Transverse colon (tissue), 4 donors: ENCODE results near the gene FOXP1. TPM values are rescaled to one million over a fixed set of nuclear protein-coding genes. Genes with fewer than 3 reads are reported as not detected.

Experiments
- DNase-seq: peaks from one replicate; pipeline ENCODE4 v3.0.0-alpha.2; 2019
- H3K27ac ChIP-seq, 4 donors: fragments of 200-600 bp; sonication (generic); 2 replicates each; pipeline ENCODE4 v1.5.1; 2016 to 2018; ENCODE audit warnings: inconsistent platforms in 4 of 4
- H3K27me3 ChIP-seq: fragments of 200-600 bp; sonication (generic); 2 replicates; pipeline ENCODE4 v1.5.1; 2017; ENCODE audit warnings: inconsistent platforms
- H3K36me3 ChIP-seq, 4 donors: fragments of 200-600 bp; sonication (generic); 2 replicates each; pipeline ENCODE4 v1.5.1; 2017 to 2019; ENCODE audit warnings: inconsistent platforms in 4 of 4
- H3K4me1 ChIP-seq, 4 donors: fragments of 200-600 bp; sonication (generic); 2 replicates each; pipeline ENCODE4 v1.5.1; 2017 to 2020; ENCODE audit warnings: inconsistent platforms in 4 of 4
- H3K4me3 ChIP-seq, 4 donors: fragments of 200-600 bp; sonication (generic); 1 replicate in 1 of 4; 2 replicates in 3 of 4; pipeline versions ENCODE4 v1.5.1 to v1.6.1; 2017 to 2019; ENCODE audit warnings: inconsistent platforms in 4 of 4
- H3K9me3 ChIP-seq, 2 donors: fragments of 200-600 bp; sonication (generic); 2 replicates each; pipeline ENCODE4 v1.5.1; 2017 to 2019; ENCODE audit warnings: inconsistent platforms in 2 of 2
- EP300 ChIP-seq: sonication (generic); formaldehyde crosslinking; IDR thresholded peaks from one replicate; pipeline ENCODE4 v1.6.1; 2017; ENCODE audit warnings: antibody characterized with exemption, low read depth
- POLR2A ChIP-seq: fragments of 450-650 bp; IDR thresholded peaks from one replicate; pipeline ENCODE4 v1.6.1; 2016; ENCODE audit warnings: antibody characterized with exemption, mild to moderate bottlenecking, moderate library complexity
- POLR2AphosphoS5 ChIP-seq, 3 donors: sonication (generic); formaldehyde crosslinking; IDR thresholded peaks; one replicate each; pipeline ENCODE4 v1.6.1; 2016; ENCODE audit warnings: antibody characterized with exemption in 3 of 3
- WGBS, 2 donors: methylation state at CpG; one replicate each; pipeline ENCODE4 v1.1.5; 2018; ENCODE audit warnings: low coverage in 1 of 2; 5-methylcytosine and 5-hydroxymethylcytosine counted together
- in situ Hi-C, 4 donors: fragments of 200-750 bp; cut with MboI; loops; one replicate each; pipeline versions ENCODE4 v1.15.0 to v1.15.1; 2017; ENCODE audit warnings: low sequenced_read_pairs in 3 of 4, low pct_ligation_motif_present in 1 of 4, low pct_unique_long_range_greater_than_20kb in 1 of 4
- intact Hi-C: fragments of 100-400 bp; cut with DNase I; formaldehyde crosslinking; loops from one replicate; pipeline ENCODE4 v1.15.1; 2023; ENCODE audit warnings: low total_unique reads
- total RNA-seq, 4 donors: library from RNA; depleted of rRNA; stranded (reverse); fragments of >200 nt; gene quantifications; one replicate each; pipeline ENCODE4 v1.1.0, GENCODE V29; 2016
- TF ChIP-seq, protein P1 (sequence below), 5 experiments: fragments of 200-600 bp in 3 of 5; fragments of 450-650 bp in 2 of 5; sonication (generic) in 3 of 5; IDR thresholded peaks; 1 replicate in 2 of 5; 2 replicates in 3 of 5; pipeline ENCODE4 v1.5.1; 2016 to 2017; ENCODE audit warnings: antibody characterized with exemption in 5 of 5, inconsistent platforms in 3 of 5, mild to moderate bottlenecking in 2 of 5, moderate library complexity in 1 of 5

The FOXP1 gene
- total RNA-seq, 4 donors from 2014 or later = 102 to 260 (median 150) TPM

DNA sequence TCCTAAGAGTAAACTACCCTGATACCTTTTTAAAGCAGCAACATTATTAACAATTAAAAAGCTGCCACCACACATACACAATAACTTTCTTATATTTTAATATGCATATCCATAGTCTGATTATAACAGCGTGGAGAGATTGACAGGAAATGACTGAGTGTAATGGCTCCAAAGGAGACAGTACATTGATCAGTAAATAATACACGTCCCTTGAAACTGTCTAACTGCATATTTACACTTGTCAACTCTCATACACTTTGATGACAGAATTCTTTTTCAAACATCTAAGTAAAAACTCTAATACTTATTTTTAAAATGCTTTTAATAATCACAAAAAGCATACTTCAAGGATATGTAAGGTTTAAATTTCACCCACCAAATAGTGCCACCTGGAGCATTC is 99.5 kb downstream of the FOXP1 start:
- no peaks in the 10 kb centered on the region for H3K9me3 ChIP-seq
- DNase-seq = no peak
- H3K27me3 ChIP-seq = no peaks in the 10 kb centered on the region
- no peaks in the 10 kb centered on the region for H3K4me1 ChIP-seq
- no peaks in the 10 kb centered on the region for H3K36me3 ChIP-seq
- H3K27ac ChIP-seq = no peak overlapping the region
- WGBS, 2 donors = 88 to 94% methylated on average over 2 of the region's 2 CpGs
- in situ Hi-C loops = no loop called here
- TF ChIP-seq, protein P1, sequence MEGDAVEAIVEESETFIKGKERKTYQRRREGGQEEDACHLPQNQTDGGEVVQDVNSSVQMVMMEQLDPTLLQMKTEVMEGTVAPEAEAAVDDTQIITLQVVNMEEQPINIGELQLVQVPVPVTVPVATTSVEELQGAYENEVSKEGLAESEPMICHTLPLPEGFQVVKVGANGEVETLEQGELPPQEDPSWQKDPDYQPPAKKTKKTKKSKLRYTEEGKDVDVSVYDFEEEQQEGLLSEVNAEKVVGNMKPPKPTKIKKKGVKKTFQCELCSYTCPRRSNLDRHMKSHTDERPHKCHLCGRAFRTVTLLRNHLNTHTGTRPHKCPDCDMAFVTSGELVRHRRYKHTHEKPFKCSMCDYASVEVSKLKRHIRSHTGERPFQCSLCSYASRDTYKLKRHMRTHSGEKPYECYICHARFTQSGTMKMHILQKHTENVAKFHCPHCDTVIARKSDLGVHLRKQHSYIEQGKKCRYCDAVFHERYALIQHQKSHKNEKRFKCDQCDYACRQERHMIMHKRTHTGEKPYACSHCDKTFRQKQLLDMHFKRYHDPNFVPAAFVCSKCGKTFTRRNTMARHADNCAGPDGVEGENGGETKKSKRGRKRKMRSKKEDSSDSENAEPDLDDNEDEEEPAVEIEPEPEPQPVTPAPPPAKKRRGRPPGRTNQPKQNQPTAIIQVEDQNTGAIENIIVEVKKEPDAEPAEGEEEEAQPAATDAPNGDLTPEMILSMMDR (IDR thresholded peaks at IDR 0.05) = no peak
- TF ChIP-seq POLR2AphosphoS5 (IDR thresholded peaks at IDR 0.05) = no peak
- TF ChIP-seq EP300 = no peak
- TF ChIP-seq POLR2A = no peak
- intact Hi-C loops = no loop called here
- H3K4me3 ChIP-seq = no peak overlapping the region

DNA sequence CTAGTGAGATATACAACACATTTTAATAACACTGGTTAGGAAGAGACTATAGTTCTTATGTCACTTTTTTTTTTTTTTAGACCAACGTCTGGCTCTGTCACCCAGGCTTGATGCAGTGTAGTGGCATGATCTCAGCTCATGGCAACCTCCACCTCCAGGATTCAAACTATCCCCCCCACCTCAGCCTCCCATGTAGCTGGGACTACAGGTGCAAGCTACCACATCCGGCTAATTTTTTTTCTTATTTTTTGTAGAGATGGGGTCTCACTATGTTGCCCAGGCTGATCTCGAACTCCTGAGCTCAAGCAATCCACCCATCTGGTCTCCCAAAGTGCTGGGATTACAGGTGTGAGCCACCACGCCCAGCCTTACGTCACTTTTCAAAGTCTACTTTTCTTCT is 100.8 kb downstream of the FOXP1 start:
- intact Hi-C loops = no loop called here
- Histone ChIP-seq H3K4me1 (no peaks in the 10 kb centered on the region), H3K4me3 (no peak overlapping the region), H3K27me3 (no peaks in the 10 kb centered on the region), H3K9me3 (no peaks in the 10 kb centered on the region), H3K36me3 (no peaks in the 10 kb centered on the region), H3K27ac (no peak overlapping the region)
- in situ Hi-C loops = no loop called here
- no peak for DNase-seq
- 88 to 90% methylated on average over 5 of the region's 5 CpGs for WGBS, 2 donors
- no peak for TF ChIP-seq POLR2AphosphoS5 (IDR thresholded peaks at IDR 0.05)
- TF ChIP-seq POLR2A = no peak
- TF ChIP-seq EP300 = no peak
- TF ChIP-seq, protein P1 (IDR thresholded peaks at IDR 0.05) = no peak

DNA sequence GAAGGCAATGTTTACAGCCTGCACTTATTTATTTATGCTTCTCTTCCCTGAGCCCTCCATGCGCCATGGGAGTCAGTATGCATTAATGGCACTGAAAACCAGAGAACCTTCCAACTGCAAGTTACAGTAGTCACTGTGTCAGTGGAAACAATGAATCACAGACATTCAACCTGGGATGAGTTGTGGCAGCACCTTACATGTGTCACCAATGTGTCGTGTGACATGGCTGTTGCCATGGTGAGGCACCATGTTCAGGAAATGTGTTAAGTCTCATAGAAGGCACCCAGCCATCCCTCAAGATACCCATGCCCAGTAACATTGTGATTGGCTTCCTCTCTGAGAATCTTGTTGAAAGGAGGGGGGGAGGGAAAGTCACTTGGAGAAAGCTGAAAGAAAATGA is 105.0 kb downstream of the FOXP1 start:
- no peak for TF ChIP-seq POLR2A
- TF ChIP-seq, protein P1 (IDR thresholded peaks at IDR 0.05) = no peak
- TF ChIP-seq EP300 = no peak
- no peak for TF ChIP-seq POLR2AphosphoS5 (IDR thresholded peaks at IDR 0.05)
- intact Hi-C loops (no loop called here), in situ Hi-C loops (no loop called here)
- DNase-seq = no peak
- Histone ChIP-seq H3K9me3 (no peaks in the 10 kb centered on the region), H3K4me3 (no peak overlapping the region), H3K36me3 (no peaks in the 10 kb centered on the region), H3K27ac (no peak overlapping the region), H3K27me3 (no peaks in the 10 kb centered on the region), H3K4me1 (no peaks in the 10 kb centered on the region)
- WGBS, 2 donors = 75 to 90% methylated on average over 2 of the region's 2 CpGs

DNA sequence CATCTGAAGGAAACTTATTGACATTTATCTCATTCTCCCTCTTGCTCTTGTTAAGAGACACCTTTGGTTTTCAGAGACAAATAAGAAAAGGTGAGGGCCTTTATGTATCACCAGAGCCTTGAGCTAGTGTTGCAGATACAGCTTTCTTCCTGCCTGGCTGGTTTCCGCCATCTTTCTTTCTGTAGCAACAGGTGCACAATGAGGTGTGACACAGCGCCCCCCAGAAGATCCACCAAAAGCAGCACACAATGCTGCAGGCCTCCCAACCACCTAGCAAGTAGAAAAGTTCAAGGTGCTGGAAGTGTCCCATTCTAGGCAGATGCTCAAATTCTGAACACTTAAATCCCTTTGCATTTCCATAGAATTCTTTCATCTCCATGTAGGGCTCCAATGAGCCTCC is 106.6 kb downstream of the FOXP1 start:
- Histone ChIP-seq H3K27me3 (no peaks in the 10 kb centered on the region), H3K4me3 (no peak overlapping the region), H3K9me3 (no peaks in the 10 kb centered on the region), H3K36me3 (no peaks in the 10 kb centered on the region), H3K4me1 (no peaks in the 10 kb centered on the region), H3K27ac (no peak overlapping the region)
- TF ChIP-seq EP300 = no peak
- TF ChIP-seq, protein P1 (IDR thresholded peaks at IDR 0.05) = no peak
- TF ChIP-seq POLR2AphosphoS5 (IDR thresholded peaks at IDR 0.05) = no peak
- no peak for TF ChIP-seq POLR2A
- in situ Hi-C loops (no loop called here), intact Hi-C loops (no loop called here)
- DNase-seq = no peak
- 100% methylated on average over 2 of the region's 2 CpGs; no CpG with 5 or more reads in 1 of the 2 donors for WGBS, 2 donors
